GM10248 (cell line): Measurements from ENCODE around the gene PLXNA3.

Experiments used
- CTCF ChIA-PET: fragments of 300-600 bp; sonication (Branson Sonifier 250); formaldehyde crosslinking; extraction: SDS; loops from one replicate; lab custom pipeline; 2021; ENCODE audit warnings: antibody characterized with exemption; lab: Yijun Ruan, JAX
- POLR2A ChIA-PET: fragments of 350-650 bp; sonication (Branson Sonifier 250); formaldehyde crosslinking; extraction: SDS; loops from one replicate; lab custom pipeline; 2020; ENCODE audit warnings: antibody characterized with exemption; lab: Yijun Ruan, JAX
- DNase-seq: peaks from one replicate; pipeline ENCODE4 v3.0.0; 2012; ENCODE audit errors: extremely low spot score
- TF ChIP-seq, protein P1 (sequence below): IDR thresholded peaks from 2 replicates; pipeline ENCODE4 v1.5.1; 2012; ENCODE audit warnings: mild to moderate bottlenecking, low read depth; ENCODE audit errors: extremely low read depth, missing control alignments, control extremely low read depth

Gene PLXNA3

DNA sequence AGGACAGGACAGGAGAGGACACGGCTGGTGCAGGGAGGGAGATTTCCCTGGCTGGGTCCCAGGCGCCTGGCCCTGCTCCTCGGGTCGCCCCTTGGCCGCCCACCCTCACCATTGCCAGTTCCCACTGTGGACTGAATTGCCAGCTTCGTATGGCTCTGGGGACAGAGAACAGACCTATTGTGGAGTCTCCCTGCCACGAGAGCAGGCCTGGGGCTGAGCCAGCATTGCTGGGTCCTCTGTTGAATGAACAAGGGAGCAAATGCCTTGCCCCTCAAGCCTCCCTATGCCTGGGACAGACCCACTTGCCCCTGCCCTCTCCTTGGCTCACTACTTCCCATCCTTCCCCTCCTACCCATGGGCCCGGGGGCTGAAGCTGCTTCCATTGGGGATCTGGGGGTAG, 4.3 kb downstream of the PLXNA3 start:
- TF ChIP-seq, protein P1, sequence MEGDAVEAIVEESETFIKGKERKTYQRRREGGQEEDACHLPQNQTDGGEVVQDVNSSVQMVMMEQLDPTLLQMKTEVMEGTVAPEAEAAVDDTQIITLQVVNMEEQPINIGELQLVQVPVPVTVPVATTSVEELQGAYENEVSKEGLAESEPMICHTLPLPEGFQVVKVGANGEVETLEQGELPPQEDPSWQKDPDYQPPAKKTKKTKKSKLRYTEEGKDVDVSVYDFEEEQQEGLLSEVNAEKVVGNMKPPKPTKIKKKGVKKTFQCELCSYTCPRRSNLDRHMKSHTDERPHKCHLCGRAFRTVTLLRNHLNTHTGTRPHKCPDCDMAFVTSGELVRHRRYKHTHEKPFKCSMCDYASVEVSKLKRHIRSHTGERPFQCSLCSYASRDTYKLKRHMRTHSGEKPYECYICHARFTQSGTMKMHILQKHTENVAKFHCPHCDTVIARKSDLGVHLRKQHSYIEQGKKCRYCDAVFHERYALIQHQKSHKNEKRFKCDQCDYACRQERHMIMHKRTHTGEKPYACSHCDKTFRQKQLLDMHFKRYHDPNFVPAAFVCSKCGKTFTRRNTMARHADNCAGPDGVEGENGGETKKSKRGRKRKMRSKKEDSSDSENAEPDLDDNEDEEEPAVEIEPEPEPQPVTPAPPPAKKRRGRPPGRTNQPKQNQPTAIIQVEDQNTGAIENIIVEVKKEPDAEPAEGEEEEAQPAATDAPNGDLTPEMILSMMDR: no peak
- ChIA-PET POLR2A (no interaction called here), CTCF (no interaction called here)
- DNase-seq: no peak

DNA sequence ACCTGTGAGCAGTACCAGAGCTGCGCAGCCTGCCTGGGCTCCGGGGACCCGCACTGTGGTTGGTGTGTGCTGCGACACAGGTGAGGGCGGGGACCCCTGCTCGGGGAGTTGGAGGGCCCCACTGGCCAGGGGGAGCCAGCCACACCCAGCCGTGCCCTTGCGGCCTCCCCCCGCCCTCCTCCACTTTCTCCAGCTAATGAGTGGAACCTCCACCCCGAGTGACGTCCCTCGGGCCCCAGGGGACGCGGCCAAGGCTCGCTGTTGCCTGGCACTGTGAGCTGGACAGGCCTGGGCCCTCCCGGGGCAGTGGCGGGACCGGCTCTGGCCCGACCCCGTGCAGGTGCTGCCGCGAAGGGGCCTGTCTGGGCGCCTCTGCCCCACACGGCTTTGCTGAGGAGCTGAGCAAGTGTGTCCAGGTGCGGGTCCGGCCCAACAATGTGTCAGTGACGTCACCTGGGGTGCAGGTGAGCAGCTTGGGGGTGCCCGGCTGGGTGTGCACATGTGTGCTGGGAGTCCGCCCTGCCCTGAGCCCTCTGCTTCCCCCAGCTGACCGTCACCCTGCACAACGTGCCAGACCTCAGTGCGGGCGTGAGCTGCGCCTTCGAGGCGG, 5.6 kb downstream of the PLXNA3 start:
- CTCF ChIA-PET: interaction anchor here (0.6 kb wide), 1 partner anchor 11 kb away, joined by 3 read pairs; no protein-coding TSS in a partner anchor
- TF ChIP-seq, protein P1: no peak
- POLR2A ChIA-PET: no interaction called here
- no peak for DNase-seq

DNA sequence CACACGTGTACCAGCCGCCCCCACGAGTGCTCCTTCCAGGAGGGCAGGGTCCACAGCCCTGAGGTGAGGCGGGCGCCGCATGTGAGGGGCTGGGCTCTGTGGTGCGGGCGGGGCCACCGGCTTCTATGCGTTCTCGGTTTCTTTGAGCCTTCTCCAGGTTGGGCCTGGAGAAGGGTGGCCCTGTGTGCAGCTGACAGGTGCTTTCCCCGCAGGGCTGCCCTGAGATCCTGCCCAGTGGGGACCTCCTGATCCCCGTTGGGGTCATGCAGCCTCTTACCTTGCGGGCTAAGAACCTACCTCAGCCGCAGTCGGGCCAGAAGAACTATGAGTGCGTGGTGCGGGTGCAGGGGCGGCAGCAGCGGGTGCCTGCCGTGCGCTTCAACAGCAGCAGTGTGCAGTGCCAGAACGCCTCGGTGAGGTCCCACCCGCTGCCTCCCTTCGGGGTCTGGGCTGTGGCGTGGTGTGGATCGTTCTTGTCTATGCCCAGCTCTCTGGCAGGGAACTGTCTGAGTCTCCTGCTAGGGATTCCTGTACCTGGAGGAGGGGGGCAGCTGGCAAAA, 6.8 kb downstream of the PLXNA3 start:
- ChIA-PET POLR2A (no interaction called here), CTCF (no interaction called here)
- no peak for DNase-seq
- TF ChIP-seq, protein P1: no peak

DNA sequence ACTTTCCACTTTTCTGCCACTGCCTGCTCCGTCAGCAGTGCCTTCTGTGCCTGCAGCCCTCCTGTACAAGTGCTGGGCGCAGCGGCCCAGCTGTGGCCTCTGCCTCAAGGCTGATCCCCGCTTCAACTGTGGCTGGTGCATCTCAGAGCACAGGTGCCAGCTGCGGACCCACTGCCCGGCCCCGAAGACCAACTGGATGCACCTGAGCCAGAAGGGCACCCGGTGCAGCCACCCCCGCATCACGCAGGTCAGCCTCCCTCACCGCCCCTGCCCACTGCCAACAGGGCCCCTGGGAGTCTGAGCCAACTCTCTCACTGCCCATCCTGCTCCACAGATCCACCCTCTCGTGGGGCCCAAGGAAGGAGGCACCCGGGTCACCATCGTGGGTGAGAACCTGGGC, 7.5 kb downstream of the PLXNA3 start:
- CTCF ChIA-PET: no interaction called here
- no peak for DNase-seq
- POLR2A ChIA-PET: no interaction called here
- TF ChIP-seq, protein P1: no peak

DNA sequence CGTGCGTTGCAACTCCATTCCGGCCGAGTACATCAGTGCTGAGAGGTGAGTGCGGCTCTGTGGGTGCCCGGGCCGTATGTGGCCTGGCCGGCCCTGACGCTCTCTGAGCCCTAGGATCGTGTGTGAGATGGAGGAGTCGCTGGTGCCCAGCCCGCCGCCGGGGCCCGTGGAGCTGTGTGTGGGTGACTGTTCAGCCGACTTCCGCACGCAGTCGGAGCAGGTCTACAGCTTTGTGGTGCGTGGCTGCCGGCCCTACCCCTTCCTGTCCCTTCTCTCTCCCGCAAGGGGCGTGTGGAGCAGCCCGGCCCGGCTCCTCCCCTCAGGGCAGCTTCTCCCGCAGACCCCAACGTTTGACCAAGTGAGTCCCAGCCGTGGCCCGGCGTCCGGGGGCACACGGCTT, 8.0 kb downstream of the PLXNA3 start:
- DNase-seq: no peak
- TF ChIP-seq, protein P1: no peak
- POLR2A ChIA-PET: interaction anchor here (0.6 kb wide), 2 partner anchors 16 to 30 kb away, joined by 3 read pairs; no protein-coding TSS in a partner anchor
- CTCF ChIA-PET: no interaction called here

DNA sequence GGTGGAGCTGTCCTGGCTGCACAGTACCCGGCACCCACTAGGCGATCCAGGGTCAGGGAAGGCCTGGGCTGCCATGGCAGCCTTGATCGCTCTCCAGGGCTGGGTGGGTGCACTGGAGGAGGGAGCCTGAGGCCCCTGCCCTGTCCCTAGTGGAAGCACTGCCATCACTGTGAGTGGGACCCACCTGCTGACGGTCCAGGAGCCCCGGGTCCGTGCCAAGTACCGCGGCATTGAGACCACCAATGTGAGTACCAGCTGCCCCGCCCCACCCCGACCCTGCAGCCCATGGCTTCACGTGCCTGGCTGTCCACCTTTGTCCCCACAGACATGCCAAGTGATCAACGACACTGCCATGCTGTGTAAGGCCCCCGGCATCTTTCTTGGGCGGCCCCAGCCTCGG, 8.8 kb downstream of the PLXNA3 start:
- TF ChIP-seq, protein P1: no peak
- DNase-seq: no peak
- CTCF ChIA-PET: interaction anchor here (1.5 kb wide), 1 partner anchor 29 kb away, joined by 4 read pairs; no protein-coding TSS in a partner anchor
- POLR2A ChIA-PET: no interaction called here
